Measurements from ENCODE around the gene RNF208.

DNA sequence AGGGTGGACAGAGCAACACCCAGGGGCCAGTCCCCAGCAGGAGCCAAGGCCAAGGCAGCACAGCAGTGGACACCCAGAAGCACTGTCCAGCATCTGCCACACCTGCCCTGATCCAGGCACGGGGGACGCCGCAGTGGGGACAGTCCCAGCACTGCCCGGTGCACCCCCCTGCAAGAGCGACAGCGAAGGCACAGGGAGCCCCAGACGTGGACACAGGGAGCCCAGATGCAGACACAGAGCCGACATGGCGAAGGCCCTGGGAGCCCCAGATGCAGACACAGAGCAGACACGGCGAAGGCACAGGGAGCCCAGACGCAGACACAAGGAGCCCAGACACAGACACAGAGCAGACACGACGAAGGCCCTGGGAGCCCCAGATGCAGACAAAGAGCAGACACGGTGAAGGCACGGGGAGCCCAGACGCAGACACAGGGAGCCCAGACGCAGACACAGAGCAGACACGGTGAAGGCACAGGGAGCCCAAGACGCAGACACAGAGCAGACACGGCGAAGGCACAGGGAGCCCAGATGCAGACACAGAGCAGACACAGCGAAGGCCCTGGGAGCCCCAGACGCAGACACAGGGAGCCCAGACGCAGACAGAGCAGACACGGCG lies 38.0 kb downstream of the RNF208 start:
- TF ChIP-seq, protein P1, sequence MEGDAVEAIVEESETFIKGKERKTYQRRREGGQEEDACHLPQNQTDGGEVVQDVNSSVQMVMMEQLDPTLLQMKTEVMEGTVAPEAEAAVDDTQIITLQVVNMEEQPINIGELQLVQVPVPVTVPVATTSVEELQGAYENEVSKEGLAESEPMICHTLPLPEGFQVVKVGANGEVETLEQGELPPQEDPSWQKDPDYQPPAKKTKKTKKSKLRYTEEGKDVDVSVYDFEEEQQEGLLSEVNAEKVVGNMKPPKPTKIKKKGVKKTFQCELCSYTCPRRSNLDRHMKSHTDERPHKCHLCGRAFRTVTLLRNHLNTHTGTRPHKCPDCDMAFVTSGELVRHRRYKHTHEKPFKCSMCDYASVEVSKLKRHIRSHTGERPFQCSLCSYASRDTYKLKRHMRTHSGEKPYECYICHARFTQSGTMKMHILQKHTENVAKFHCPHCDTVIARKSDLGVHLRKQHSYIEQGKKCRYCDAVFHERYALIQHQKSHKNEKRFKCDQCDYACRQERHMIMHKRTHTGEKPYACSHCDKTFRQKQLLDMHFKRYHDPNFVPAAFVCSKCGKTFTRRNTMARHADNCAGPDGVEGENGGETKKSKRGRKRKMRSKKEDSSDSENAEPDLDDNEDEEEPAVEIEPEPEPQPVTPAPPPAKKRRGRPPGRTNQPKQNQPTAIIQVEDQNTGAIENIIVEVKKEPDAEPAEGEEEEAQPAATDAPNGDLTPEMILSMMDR (IDR thresholded peaks at IDR 0.05; ENCODE audit: poor library complexity, severe bottlenecking): no peak
- no peak for TF ChIP-seq EP300 (conservative IDR thresholded peaks at IDR 0.05; ENCODE audit: poor library complexity, severe bottlenecking)
- TF ChIP-seq, protein P2, sequence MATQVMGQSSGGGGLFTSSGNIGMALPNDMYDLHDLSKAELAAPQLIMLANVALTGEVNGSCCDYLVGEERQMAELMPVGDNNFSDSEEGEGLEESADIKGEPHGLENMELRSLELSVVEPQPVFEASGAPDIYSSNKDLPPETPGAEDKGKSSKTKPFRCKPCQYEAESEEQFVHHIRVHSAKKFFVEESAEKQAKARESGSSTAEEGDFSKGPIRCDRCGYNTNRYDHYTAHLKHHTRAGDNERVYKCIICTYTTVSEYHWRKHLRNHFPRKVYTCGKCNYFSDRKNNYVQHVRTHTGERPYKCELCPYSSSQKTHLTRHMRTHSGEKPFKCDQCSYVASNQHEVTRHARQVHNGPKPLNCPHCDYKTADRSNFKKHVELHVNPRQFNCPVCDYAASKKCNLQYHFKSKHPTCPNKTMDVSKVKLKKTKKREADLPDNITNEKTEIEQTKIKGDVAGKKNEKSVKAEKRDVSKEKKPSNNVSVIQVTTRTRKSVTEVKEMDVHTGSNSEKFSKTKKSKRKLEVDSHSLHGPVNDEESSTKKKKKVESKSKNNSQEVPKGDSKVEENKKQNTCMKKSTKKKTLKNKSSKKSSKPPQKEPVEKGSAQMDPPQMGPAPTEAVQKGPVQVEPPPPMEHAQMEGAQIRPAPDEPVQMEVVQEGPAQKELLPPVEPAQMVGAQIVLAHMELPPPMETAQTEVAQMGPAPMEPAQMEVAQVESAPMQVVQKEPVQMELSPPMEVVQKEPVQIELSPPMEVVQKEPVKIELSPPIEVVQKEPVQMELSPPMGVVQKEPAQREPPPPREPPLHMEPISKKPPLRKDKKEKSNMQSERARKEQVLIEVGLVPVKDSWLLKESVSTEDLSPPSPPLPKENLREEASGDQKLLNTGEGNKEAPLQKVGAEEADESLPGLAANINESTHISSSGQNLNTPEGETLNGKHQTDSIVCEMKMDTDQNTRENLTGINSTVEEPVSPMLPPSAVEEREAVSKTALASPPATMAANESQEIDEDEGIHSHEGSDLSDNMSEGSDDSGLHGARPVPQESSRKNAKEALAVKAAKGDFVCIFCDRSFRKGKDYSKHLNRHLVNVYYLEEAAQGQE (IDR thresholded peaks at IDR 0.05; ENCODE audit: borderline replicate concordance): no peak
